Mammary epithelial cell (primary cell): ENCODE data around the gene ZNF45.

Experiments used
- EZH2 ChIP-seq: IDR thresholded peaks from 2 replicates; pipeline ENCODE4 v1.6.1; 2012; ENCODE audit warnings: low read length, inconsistent platforms, borderline replicate concordance
- TF ChIP-seq, protein P1 (sequence below), 2 donors: IDR thresholded peaks in 1 of 2; conservative IDR thresholded peaks in 1 of 2; 2 replicates each; pipeline ENCODE4 v1.5.1; 2011 to 2012; ENCODE audit warnings: inconsistent platforms in 2 of 2, low read length in 2 of 2, mild to moderate bottlenecking in 2 of 2, control low read depth in 1 of 2, low read depth in 1 of 2; ENCODE audit not compliant: insufficient read depth in 1 of 2; ENCODE audit errors: extremely low read depth in 1 of 2

DNA sequence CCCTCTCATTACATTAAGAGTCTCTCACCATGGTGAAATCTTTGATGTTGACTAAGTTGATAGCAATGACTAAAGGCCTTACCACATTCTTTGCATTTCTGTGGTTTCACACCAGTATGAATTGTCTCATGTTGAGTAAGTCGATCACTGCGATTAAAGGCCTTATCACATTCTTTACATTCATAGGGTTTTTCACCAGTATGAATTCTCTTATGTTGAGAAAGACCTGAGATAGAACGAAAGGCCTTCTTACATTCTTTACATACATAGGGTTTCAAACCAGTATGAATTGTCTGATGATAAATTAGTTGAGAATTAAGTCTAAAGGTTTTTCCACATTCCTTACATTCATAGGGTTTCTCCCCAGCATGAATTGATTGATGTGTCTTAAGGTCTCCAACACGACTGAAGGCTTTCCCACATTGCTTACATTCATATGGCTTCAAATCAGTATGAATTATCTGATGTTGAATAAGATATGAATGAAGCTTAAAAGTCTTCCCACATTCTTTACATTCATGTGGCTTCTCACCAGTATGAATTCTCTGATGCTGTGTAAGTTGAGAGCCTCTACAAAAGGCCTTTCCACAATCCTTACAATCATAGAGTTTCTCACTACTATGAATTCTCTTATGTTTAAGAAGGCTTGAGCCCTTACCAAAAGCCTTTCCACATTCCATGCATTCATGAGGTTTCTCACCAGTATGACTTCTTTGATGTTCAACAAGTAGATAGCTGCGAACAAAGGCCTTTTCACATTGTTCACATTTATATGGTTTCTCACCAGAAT, 62.3 kb downstream of the ZNF45 start:
- TF ChIP-seq, protein P1, sequence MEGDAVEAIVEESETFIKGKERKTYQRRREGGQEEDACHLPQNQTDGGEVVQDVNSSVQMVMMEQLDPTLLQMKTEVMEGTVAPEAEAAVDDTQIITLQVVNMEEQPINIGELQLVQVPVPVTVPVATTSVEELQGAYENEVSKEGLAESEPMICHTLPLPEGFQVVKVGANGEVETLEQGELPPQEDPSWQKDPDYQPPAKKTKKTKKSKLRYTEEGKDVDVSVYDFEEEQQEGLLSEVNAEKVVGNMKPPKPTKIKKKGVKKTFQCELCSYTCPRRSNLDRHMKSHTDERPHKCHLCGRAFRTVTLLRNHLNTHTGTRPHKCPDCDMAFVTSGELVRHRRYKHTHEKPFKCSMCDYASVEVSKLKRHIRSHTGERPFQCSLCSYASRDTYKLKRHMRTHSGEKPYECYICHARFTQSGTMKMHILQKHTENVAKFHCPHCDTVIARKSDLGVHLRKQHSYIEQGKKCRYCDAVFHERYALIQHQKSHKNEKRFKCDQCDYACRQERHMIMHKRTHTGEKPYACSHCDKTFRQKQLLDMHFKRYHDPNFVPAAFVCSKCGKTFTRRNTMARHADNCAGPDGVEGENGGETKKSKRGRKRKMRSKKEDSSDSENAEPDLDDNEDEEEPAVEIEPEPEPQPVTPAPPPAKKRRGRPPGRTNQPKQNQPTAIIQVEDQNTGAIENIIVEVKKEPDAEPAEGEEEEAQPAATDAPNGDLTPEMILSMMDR (conservative IDR thresholded peaks at IDR 0.05 in 1 of 2, IDR thresholded peaks at IDR 0.05 in 1 of 2; ENCODE audit: extremely low read depth in 1 of 2, insufficient read depth in 1 of 2, low read depth in 1 of 2, low read length in 2 of 2): no peak
- no peak for TF ChIP-seq EZH2
